ENCODE measurements around the gene CD14. TPM values are rescaled to one million over a fixed set of nuclear protein-coding genes. Genes with fewer than 3 reads are reported as not detected.
"Not testable (repeated sequence)": the region's sequence is repeated elsewhere in the genome, so short reads cannot be mapped to it uniquely, and the experiment has no call there.

Gene CD14
- total and polyA plus RNA-seq, 4 experiments from 2014 or later = 2.7 to 5.2 (median 4.1) TPM

- POLR2A ChIA-PET (ENCODE audit: partially characterized antibody) = no interaction called here
- CTCF ChIA-PET (ENCODE audit: partially characterized antibody) = no interaction called here
- H3K4me1 ChIP-seq (ENCODE audit: insufficient read depth, low read length) = no peaks in the 10 kb centered on the region
- no peaks in the 10 kb centered on the region for H3K9me3 ChIP-seq (ENCODE audit: control insufficient read depth in 1 of 2, low read length in 2 of 2)
- peaks cover 82% of the 10 kb centered on the region for H3K36me3 ChIP-seq (ENCODE audit: insufficient read depth, low read length)
- H3K36me3 Mint-ChIP-seq = peaks cover 70 to 83% of the 10 kb centered on the region in 2 donors
- no peak overlapping the region for H3K4me3 ChIP-seq (ENCODE audit: low read length in 2 of 2)
- H3K27ac Mint-ChIP-seq = peak overlapping the region in 5 of 7 donors; percentile 13 to 53 (median 22)
- H3K27ac ChIP-seq (ENCODE audit: low read depth, low read length) = no peak overlapping the region
- H3K27me3 Mint-ChIP-seq = no peaks in the 10 kb centered on the region
- DNase-seq = no peak
- no peak overlapping the region for H3K4me3 Mint-ChIP-seq
- H3K4me1 Mint-ChIP-seq = peaks cover 3 to 11% (median 4%) of the 10 kb centered on the region in 4 donors
- H3K9me3 Mint-ChIP-seq = peaks cover 0 to 3% (median 0%) of the 10 kb centered on the region in 8 donors
- no peaks in the 10 kb centered on the region for H3K27me3 ChIP-seq (ENCODE audit: insufficient read depth, low read length)
- intact Hi-C loops (cut with micrococcal nuclease) = no loop called here
These were observed 25.9 kb upstream of the CD14 start for GRCh38 chr5:140658870-140659269.

DNA sequence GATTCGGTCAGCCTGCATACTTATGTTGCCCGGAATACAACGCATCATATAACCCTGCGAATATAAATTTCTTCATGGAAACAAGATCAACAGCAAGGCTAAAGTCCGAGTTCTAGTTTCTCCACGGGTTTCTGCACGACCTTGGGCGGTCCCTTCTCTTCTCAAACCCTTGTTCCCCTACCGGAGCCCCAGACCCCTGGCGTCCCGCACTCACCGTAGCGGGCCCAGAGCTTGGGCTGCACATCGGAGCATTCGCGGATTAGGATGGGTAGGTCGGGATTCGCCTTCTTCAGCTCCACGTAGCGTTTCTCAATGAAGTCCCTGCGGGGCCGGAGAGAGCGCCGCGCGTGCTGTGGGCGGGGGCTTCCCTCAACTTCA lies 14.1 kb upstream of the CD14 start:
- peaks cover 20 to 69% of the 10 kb centered on the region in 2 donors for H3K36me3 Mint-ChIP-seq
- Histone ChIP-seq H3K9me3 (ENCODE audit: control insufficient read depth in 1 of 2, low read length in 2 of 2) (no peaks in the 10 kb centered on the region), H3K27me3 (ENCODE audit: insufficient read depth, low read length) (no peaks in the 10 kb centered on the region), H3K4me1 (ENCODE audit: insufficient read depth, low read length) (peaks cover 40% of the 10 kb centered on the region), H3K27ac (ENCODE audit: low read depth, low read length) (peak overlapping the region; percentile 92), H3K36me3 (ENCODE audit: insufficient read depth, low read length) (peaks cover 37% of the 10 kb centered on the region), H3K4me3 (ENCODE audit: low read length in 2 of 2) (peak overlapping the region; percentile 63 to 92)
- H3K4me1 Mint-ChIP-seq = peaks cover 27 to 70% (median 48%) of the 10 kb centered on the region in 4 donors
- peaks cover 0 to 4% (median 0%) of the 10 kb centered on the region in 8 donors for H3K9me3 Mint-ChIP-seq
- H3K27me3 Mint-ChIP-seq = no peaks in the 10 kb centered on the region
- intact Hi-C loops (cut with micrococcal nuclease) = loop anchor here (1.0 to 2.0 kb wide), 9 partner anchors 8 to 246 kb away; partner anchors contain the start of genes ANKHD1, APBB3, CD14 and EIF4EBP3
- ChIA-PET POLR2A (ENCODE audit: partially characterized antibody) (interaction anchor here (0.9 to 5.0 kb wide), 26 partner anchors 9 to 674 kb away, joined by 4 to 74 read pairs (median 8); partner anchors contain the start of genes ANKHD1, APBB3, CD14 and EIF4EBP3), CTCF (ENCODE audit: partially characterized antibody) (interaction anchor here (1.0 to 2.8 kb wide), 15 partner anchors 9 to 295 kb away, joined by 3 to 22 read pairs (median 5); partner anchors contain the start of genes CD14, EIF4EBP3, HARS1 and HARS2)
- H3K27ac Mint-ChIP-seq = peak overlapping the region; percentile 91 to 100 (median 100)
- H3K4me3 Mint-ChIP-seq = peak overlapping the region; percentile 97 to 100 (median 100)
- no peak for DNase-seq

GRCh38 chr5:140642718-140643117 lies 9.7 kb upstream of the CD14 start:
- Histone ChIP-seq H3K27ac (ENCODE audit: low read depth, low read length) (no peak overlapping the region), H3K9me3 (ENCODE audit: control insufficient read depth in 1 of 2, low read length in 2 of 2) (no peaks in the 10 kb centered on the region), H3K36me3 (ENCODE audit: insufficient read depth, low read length) (peaks cover 19% of the 10 kb centered on the region), H3K4me3 (ENCODE audit: low read length in 2 of 2) (no peak overlapping the region), H3K4me1 (ENCODE audit: insufficient read depth, low read length) (peaks cover 39% of the 10 kb centered on the region), H3K27me3 (ENCODE audit: insufficient read depth, low read length) (no peaks in the 10 kb centered on the region)
- peak overlapping the region in 1 of 8 donors; percentile 21 for H3K4me3 Mint-ChIP-seq
- H3K27me3 Mint-ChIP-seq = no peaks in the 10 kb centered on the region
- peaks cover 33 to 75% (median 55%) of the 10 kb centered on the region in 4 donors for H3K4me1 Mint-ChIP-seq
- ChIA-PET CTCF (ENCODE audit: partially characterized antibody) (interaction anchor here (0.8 to 2.0 kb wide), 3 partner anchors 10 to 67 kb away, joined by 3 to 4 read pairs (median 3); partner anchors contain the start of gene CD14), POLR2A (ENCODE audit: partially characterized antibody) (interaction anchor here (0.8 to 1.8 kb wide), 10 partner anchors 10 to 241 kb away, joined by 3 to 7 read pairs (median 4); partner anchors contain the start of genes ANKHD1, CD14, SRA1 and WDR55)
- H3K9me3 Mint-ChIP-seq = peaks cover 0 to 3% (median 0%) of the 10 kb centered on the region in 8 donors
- H3K36me3 Mint-ChIP-seq = peaks cover 0 to 46% of the 10 kb centered on the region in 2 donors
- intact Hi-C loops (cut with micrococcal nuclease) = no loop called here
- peak overlapping the region in 2 of 7 donors; percentile 25 to 32 for H3K27ac Mint-ChIP-seq
- DNase-seq = no peak

GRCh38 chr5:140641716-140642115 lies 8.7 kb upstream of the CD14 start:
- H3K9me3 ChIP-seq (ENCODE audit: control insufficient read depth in 1 of 2, low read length in 2 of 2) = no peaks in the 10 kb centered on the region
- no peaks in the 10 kb centered on the region for H3K27me3 Mint-ChIP-seq
- peaks cover 19% of the 10 kb centered on the region for H3K36me3 ChIP-seq (ENCODE audit: insufficient read depth, low read length)
- intact Hi-C loops (cut with micrococcal nuclease) = no loop called here
- H3K27me3 ChIP-seq (ENCODE audit: insufficient read depth, low read length) = no peaks in the 10 kb centered on the region
- peak overlapping the region in 1 of 8 donors; percentile 26 for H3K4me3 Mint-ChIP-seq
- no peak overlapping the region for H3K27ac ChIP-seq (ENCODE audit: low read depth, low read length)
- H3K36me3 Mint-ChIP-seq = peaks cover 0 to 41% of the 10 kb centered on the region in 2 donors
- H3K27ac Mint-ChIP-seq = peak overlapping the region in 4 of 7 donors; percentile 2 to 73 (median 38)
- H3K4me1 ChIP-seq (ENCODE audit: insufficient read depth, low read length) = peaks cover 35% of the 10 kb centered on the region
- ChIA-PET CTCF (ENCODE audit: partially characterized antibody) (interaction anchor here (2.0 kb wide), 1 partner anchor 62 kb away, joined by 4 read pairs; no protein-coding TSS in a partner anchor), POLR2A (ENCODE audit: partially characterized antibody) (interaction anchor here (1.3 to 1.8 kb wide), 5 partner anchors 9 to 239 kb away, joined by 3 to 7 read pairs (median 5); partner anchors contain the start of genes CD14 and WDR55)
- peaks cover 28 to 65% (median 48%) of the 10 kb centered on the region in 4 donors for H3K4me1 Mint-ChIP-seq
- no peaks in the 10 kb centered on the region for H3K9me3 Mint-ChIP-seq
- H3K4me3 ChIP-seq (ENCODE audit: low read length in 2 of 2) = no peak overlapping the region
- no peak for DNase-seq

DNA sequence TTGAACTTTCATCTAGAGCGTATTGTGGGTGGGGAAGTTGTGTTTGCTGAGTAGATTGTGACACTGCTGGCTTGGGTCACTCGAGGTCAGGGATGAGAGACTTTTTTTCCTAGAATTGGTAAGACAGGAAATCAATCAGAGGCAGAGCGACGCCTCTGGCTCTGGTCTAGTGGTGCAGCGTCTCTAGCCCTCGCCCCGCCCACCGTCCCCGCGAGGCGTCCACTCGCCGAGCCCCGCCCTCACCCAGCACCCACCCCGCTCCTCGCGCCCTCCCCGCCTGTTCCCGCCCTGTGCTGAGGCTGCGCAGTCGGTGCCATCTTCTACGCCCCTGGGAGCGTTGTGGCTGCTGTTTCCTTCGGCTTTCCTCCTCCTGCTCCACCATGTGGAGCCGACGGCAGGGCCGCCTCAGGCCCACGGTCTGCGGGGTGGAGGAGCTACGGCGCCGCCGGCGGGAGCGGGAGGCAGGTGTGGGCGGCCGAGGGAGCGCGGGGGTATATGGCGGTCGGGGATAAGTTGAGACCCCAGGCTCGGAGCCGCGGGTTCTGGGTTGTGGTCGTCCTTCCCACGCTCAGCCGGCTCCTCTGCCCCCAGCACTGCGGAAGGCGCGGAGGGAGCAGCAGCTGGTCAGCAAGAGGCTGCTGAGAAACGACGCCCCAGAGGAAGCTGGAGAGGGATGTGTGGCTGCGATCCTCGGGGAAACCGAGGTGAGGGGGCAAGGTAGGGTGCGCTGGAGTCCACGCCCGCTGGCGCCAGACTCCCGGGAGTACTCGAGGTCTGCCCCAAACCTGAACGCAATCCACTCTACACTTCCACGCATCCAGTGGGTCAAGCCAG lies 6.4 kb upstream of the CD14 start, which contains the start of gene TMCO6:
TSS of gene TMCO6 (plus strand) at position 304 of the 834 bp plus-strand sequence. CDS start at position 381, 77 bp downstream.
- Mint-ChIP-seq H3K4me1 (peaks cover 21 to 50% (median 34%) of the 10 kb centered on the region in 4 donors), H3K9me3 (no peaks in the 10 kb centered on the region), H3K27me3 (no peaks in the 10 kb centered on the region), H3K27ac (peak within 1 kb of the TSS; percentile 90 to 99 (median 96)), H3K36me3 (peaks cover 0 to 25% of the 10 kb centered on the region in 2 donors), H3K4me3 (peak within 1 kb of the TSS; percentile 90 to 98 (median 93))
- no peaks in the 10 kb centered on the region for H3K27me3 ChIP-seq (ENCODE audit: insufficient read depth, low read length)
- H3K27ac ChIP-seq (ENCODE audit: low read depth, low read length) = peak within 1 kb of the TSS; percentile 69
- H3K36me3 ChIP-seq (ENCODE audit: insufficient read depth, low read length) = peaks cover 12% of the 10 kb centered on the region
- peak within 1 kb of the TSS; percentile 71 to 84 for H3K4me3 ChIP-seq (ENCODE audit: low read length in 2 of 2)
- CTCF ChIA-PET (ENCODE audit: partially characterized antibody) = interaction anchor here (0.6 to 3.3 kb wide), 12 partner anchors 8 to 273 kb away, joined by 3 to 18 read pairs (median 4); partner anchors contain the start of genes EIF4EBP3, IK and NDUFA2
- POLR2A ChIA-PET (ENCODE audit: partially characterized antibody) = interaction anchor here (0.5 to 3.4 kb wide), 16 partner anchors 8 to 238 kb away, joined by 3 to 55 read pairs (median 6); partner anchors contain the start of genes ANKHD1, APBB3, EIF4EBP3 and HARS1
- H3K9me3 ChIP-seq (ENCODE audit: control insufficient read depth in 1 of 2, low read length in 2 of 2) = no peaks in the 10 kb centered on the region
- peak; percentile 92 to 95 (median 95) for DNase-seq
- peaks cover 22% of the 10 kb centered on the region for H3K4me1 ChIP-seq (ENCODE audit: insufficient read depth, low read length)
- intact Hi-C loops (cut with micrococcal nuclease) = loop anchor here (1.0 to 5.0 kb wide), 9 partner anchors 8 to 792 kb away; partner anchors contain the start of genes ANKHD1, APBB3, EIF4EBP3 and IK

DNA sequence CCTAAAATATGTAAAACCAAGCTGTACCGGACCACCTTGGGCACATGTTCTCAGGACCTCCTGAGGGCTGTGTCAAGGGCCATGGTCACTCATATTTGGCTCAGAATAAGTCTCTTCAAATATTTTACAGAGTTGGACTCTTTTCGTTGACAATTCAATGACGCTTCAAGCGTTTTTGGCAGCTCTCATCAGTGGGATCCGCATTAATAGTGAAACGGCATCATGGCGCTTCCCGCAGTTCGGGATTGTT lies 5.8 kb upstream of the CD14 start:
- H3K27ac Mint-ChIP-seq = peak overlapping the region; percentile 90 to 99 (median 96)
- H3K36me3 ChIP-seq (ENCODE audit: insufficient read depth, low read length); H3K27me3 Mint-ChIP-seq; H3K27me3 ChIP-seq (ENCODE audit: insufficient read depth, low read length); H3K9me3 ChIP-seq (ENCODE audit: control insufficient read depth in 1 of 2, low read length in 2 of 2); H3K9me3 Mint-ChIP-seq; DNase-seq: not testable (repeated sequence)
- peaks cover 21 to 55% (median 35%) of the 10 kb centered on the region in 4 donors for H3K4me1 Mint-ChIP-seq
- peak overlapping the region; percentile 71 to 84 for H3K4me3 ChIP-seq (ENCODE audit: low read length in 2 of 2)
- H3K27ac ChIP-seq (ENCODE audit: low read depth, low read length) = peak overlapping the region; percentile 69
- peaks cover 22% of the 10 kb centered on the region for H3K4me1 ChIP-seq (ENCODE audit: insufficient read depth, low read length)
- peak overlapping the region; percentile 90 to 98 (median 93) for H3K4me3 Mint-ChIP-seq
- peaks cover 0 to 20% of the 10 kb centered on the region in 2 donors for H3K36me3 Mint-ChIP-seq
- POLR2A ChIA-PET (ENCODE audit: partially characterized antibody) = interaction anchor here (0.5 to 3.4 kb wide), 13 partner anchors 8 to 238 kb away, joined by 3 to 55 read pairs (median 8); partner anchors contain the start of genes ANKHD1, APBB3, EIF4EBP3 and HARS1
- CTCF ChIA-PET (ENCODE audit: partially characterized antibody) = interaction anchor here (0.6 to 3.3 kb wide), 12 partner anchors 8 to 273 kb away, joined by 3 to 18 read pairs (median 4); partner anchors contain the start of genes APBB3, EIF4EBP3, IK and NDUFA2
- intact Hi-C loops (cut with micrococcal nuclease) = loop anchor here (1.0 to 5.0 kb wide), 9 partner anchors 8 to 792 kb away; partner anchors contain the start of genes ANKHD1, APBB3, EIF4EBP3 and IK

All from CD4-positive, alpha-beta memory T cell (primary cell).